ENCODE data around the gene EPHB2. TPM values are rescaled to one million over a fixed set of nuclear protein-coding genes. Genes with fewer than 3 reads are reported as not detected.
A peak's percentile ranks its signal among the peaks of the same experiment; 100 is the strongest.

EPHB2 gene
- polyA plus RNA-seq, 3 donors, result 11.4 to 16.6 (median 14.4) TPM

DNA sequence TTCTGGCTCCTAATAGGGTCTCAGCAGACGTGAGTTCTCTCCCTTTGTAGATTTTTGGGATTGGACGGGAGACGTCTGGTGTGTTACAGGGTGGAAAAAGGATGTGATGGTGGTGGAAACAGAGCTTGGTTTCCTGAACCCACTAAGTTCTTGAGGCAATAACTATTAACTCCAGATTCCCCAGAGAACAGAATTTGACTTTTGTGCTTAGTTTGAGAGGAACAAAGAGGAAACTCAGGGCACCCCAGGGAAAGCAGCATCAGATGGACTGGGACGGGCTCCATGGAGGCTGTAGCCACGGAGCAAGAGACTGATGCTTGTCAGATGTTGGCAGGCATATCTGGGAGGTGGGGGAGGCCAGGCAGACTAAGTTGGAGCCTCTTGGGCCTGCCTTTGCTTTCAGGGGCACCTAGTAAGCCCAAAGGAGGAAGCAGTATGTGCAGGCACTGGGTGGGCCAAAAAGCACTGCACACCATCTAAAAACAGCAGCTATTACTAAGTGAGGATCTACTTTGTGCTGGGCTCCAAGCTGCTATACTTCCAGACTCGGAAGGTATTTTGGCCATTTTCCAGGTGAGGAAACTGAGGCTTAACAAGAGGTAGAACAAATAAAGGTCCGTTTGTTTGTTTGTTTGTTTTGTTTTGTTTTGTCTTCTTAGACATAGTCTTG lies 66.9 kb downstream of the EPHB2 start:
- no peak for DNase-seq

DNA sequence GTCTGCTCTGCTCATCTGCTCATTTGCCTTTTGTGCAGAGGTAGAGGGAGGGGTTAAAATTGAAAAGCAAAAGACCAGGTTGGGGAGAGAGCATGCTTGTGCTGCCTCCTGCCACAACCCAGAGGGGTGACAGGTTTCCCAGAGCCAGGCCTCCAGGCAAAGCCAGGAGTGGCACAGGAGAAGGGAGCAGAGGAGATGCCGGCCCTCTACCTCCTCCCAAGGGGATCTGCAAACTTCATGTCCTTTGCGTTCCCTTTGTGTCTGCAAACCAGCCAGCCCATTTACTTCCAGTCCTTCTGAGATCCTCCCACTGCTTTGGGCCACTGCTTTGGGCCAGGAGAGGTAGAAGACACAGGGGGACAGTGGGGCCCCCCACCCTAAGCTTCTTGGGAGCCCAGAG lies 67.8 kb downstream of the EPHB2 start:
- no peak for DNase-seq

DNA sequence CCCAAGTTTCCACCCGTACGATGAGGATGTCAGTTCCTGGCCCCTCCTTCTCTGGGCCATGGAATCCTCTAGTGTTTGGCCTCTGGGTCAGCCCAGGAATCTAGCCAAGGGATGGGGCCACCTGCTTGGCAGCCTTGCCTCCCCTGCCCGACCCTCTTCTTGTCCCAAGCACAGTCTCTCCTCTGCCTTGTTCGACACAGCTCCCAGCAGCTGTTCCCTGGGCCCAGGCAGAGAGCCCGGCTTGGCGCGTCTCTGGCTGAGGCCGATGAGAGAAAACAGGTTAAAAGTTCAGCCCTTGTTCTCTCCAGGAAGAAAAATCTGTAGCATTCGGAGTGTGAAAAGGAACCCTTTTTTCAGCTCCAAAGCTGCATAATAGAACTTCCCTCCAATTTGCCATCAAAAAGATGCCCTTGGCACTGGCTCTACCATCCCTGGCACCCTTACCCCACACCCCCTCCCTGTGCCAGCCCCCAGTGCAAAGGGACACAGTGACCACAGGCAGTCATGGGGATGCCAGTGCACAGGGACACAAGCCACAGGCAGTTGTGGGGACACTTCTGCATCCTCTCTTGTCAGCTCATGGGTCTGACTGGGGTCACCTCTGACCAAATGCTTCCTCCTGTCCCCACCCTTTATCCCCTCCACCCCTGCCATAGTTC lies 68.4 kb downstream of the EPHB2 start:
- DNase-seq, result no peak

- no peak for DNase-seq
Observed at GRCh38 chr1:22780696-22781095, 70.1 kb downstream of the EPHB2 start.

DNA sequence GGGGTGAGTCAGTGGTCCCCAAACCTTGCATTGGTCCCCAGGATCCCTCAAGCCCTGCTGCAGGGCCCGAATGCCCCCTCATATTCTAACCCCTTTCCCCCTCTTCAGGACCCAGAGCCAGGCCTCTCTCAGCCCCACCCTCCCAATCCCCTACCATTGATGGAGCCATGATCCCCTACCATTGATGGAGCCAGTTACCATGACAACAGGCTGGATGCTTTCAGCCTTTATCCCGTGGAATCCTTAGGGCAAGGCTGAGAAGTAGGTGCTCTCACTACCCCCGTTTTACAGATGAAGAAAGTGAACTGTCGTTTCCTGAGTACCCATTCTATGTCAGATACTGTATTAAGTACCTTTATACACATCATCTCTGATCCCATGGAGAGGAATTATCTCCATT lies 70.8 kb downstream of the EPHB2 start:
- DNase-seq, result no peak

DNA sequence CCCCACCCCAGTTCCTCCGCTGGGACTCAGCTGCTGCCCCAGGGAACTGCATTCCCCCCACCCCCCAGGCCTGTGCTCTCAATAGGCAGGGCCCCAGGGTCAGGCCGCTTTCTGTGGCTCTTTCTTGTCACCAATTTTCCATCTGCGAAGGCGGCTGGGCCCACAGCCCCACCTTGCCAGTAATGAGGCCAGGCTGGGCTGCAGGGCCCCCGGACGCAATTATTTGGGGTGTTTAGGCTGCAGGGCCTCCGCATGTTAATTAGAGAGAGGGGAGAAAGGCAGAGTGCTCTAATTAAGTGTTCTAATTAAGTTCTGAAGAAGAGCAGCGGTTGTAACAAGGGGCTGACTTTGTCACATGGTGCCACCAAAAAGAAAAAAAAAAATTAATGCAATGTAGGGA lies 71.8 kb downstream of the EPHB2 start:
- no peak for DNase-seq

- no peak for DNase-seq
Observed at GRCh38 chr1:22784317-22784716, 73.7 kb downstream of the EPHB2 start.

GRCh38 chr1:22784737-22785136 lies 74.1 kb downstream of the EPHB2 start:
- DNase-seq, result no peak

DNA sequence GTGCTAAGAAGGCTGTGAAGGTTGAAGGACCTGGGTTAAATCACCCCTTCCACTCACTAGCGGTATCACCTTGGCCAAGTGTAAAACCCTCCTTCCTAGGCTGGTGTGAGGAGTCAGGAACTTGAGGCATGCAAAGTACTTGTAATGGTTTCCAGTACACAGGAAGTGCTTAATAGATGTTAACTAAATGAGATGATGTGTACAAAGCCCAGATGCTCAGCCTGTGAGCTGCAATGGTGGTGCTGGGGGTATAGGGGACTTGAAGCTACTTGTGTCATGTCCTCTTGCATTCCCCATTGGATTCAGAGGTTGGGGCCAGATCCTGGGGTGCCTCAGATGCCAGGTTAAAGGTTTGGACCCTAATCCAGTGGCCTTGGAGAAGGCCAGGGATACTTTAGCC lies 75.5 kb downstream of the EPHB2 start:
- DNase-seq, result no peak

DNA sequence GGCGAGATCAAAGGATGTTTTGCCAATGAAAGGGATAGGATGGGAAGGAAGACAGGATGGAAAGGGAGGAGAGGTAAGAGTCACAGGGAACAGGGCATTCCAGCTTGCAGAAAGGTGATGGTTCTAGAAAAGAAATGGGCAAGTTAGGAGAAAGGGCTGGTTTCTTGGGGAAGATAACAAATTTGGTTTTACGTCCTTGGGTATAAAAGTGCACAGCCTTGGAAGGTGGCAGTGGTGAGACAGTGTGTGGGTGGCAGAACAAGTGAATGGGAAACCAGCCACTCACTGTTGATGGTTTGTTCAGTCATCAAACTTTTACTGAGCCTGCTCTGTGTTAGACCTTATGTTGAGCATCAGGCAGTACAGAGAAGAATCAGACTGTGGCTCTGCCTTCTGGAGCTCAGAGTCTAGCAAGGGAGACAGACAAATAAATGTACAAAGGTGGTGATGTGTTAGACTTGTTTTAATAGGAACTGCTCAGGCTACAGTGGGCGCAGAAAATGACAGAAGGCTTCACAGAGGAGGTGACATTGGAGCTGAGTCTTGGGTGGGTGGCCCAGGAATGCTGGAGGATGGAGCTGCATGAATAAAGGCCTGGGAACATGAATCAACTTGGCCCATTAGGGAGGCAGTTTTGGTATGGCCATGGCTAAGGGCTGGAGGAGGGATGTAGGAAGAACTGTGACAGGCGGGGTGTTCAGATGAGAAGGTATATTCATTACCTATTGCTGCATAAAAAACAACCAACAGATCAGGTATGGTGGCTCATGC lies 76.3 kb downstream of the EPHB2 start:
- no peak for DNase-seq

GRCh38 chr1:22787636-22788035 lies 77.0 kb downstream of the EPHB2 start:
- DNase-seq, result no peak

DNA sequence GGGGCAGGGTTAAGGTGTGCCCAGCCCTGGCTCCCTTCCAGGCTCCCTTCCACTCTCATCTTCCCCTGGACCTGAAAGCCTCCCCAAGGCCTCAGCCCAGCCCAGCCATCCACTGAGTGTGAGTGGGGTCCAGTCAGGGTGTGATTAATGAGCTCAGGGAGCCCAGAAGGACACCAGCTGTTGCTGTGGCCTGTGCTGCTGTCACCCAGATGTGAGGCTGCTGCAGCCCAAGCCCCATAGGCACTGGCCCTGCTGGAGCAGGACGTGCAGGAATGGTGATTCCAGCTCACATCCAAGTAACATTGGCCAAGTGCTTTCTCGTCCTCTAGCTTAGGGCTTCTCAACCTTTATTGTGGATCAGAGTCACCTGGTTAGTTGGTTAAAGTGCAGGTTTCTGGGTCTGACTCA lies 77.6 kb downstream of the EPHB2 start:
- DNase-seq, result peak; percentile 71

GRCh38 chr1:22789356-22789994 lies 78.8 kb downstream of the EPHB2 start:
- DNase-seq, result no peak

GRCh38 chr1:22790232-22791008 lies 79.8 kb downstream of the EPHB2 start:
- no peak for DNase-seq

DNA sequence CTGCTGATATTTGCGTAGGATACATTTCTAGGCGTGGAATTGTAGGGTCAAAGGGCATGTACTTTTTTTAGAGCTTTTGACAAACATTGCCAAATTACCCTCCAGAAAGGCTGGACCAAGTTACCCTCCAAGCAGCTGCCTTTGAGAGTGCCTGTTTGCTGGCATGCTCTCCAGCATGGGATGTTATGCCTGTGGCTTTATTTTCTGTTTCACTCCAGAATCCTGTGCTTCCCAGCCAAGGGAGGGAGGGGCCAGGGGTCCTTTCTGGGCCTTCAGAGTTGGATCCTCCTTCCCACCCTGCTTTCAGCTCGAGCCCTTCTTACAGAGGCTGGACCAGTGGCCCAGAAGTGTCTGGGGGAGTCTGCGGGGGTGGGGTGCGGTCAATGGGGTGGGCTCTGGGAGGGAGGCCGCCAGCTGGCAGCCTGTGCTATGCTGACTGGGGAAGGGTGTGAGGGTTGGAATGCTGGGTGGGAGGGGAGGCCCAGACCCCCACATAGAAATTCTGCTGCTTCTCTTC lies 81.2 kb downstream of the EPHB2 start:
- no peak for DNase-seq

DNA sequence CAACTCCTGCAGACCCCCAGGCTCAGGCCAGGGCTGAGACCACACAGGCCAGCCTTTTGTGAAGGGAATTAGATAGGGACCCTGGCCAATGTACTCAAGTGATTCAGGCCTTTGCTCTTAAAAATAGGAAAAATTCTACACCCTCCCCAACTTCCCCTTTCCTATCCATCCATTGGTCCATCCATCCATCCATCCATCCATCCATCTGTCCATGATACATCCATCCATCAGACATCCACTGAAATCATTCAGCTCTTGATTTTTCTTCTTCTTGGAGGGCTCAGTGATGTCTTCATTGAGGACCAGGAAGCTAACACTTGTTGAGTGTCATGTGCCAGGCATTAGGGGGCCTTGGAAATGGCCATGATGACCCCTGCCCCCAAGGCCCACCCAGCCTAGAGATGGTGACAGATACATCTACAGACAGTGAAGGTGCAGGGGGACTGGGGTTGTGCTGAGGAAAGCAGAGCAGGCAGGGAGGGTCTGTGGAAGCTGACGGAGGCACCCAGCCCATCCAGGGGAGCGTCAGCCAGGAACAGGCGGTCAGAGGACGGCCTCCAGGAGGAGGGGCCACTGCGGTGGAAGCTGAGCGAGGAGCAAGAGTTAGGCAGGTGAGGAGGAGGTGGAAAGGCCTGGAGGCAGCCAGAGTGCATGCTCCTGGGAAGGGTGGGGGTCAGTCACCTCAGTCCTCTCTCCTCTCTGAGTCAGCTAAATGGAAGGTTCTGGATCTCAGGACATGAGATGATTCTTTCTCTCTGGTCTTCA lies 81.9 kb downstream of the EPHB2 start:
- no peak for DNase-seq

DNA sequence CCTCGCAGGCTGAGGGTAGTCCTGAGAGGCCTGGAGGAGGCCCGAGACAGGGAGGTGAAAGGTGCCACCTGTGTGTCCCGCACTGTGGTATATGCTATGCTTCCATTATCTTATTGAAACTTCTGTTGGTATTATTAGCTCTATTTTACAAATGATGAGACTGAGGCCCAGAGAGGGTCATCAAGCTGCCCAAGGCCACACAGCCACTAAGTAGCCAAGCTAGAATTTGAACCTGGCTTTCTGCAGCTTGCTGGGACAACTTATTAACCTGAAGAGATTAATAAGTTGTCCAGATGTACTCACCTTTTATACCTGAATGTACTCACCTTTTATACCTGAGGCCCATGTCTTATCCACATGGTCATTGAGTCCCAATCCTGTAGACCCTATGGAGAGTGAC lies 83.0 kb downstream of the EPHB2 start:
- DNase-seq, result no peak

DNA sequence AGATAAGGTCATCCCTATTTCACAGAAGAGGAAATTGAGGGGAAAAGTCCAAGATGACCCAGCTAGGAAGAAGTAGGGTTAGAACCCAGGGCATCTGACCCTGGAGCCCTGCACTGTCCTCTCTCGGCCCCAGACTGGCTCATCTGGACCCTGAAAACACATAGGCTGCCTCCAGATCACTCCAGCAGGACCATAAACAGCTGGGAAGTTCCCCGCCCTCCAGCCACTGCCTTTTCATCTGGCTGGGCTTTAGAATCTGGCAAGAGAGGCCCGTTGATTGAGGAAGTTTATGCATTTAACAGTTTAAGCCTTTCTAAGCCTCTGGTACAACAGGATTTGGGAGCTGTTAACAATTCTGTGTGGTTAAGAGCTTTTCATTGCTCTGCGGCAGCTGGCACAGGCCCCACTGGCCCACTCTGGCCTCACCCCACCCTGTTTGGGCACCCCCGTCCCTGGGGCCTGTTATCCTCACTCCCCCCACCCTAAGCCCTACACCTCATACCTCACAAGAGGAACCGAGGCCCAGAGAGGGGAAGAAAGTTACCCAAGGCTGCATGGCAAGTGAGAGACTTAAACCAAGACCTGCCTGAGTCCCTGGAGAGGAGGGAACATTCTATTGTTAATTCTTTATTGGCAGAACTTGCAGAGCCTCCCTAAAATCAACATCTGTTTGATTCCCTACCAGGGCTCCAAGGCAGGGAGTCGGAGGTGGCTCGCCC lies 84.2 kb downstream of the EPHB2 start:
- DNase-seq, result no peak

DNA sequence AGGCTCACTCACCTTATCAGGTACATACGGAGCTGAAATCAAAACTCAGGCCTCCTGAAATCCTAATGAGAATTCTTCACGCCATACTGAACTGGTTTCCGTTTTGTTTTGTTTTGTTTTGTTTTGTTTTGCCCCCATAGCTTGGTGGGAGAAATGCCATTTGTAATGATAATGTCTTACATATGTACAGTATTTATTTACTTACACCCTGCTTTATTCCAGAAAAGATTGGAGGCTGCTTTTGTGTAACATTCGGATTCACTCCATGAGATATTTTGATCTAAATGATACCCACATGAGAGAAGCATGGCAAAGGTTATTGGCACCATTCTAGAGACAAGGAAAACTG lies 84.7 kb downstream of the EPHB2 start:
- no peak for DNase-seq

GRCh38 chr1:22796642-22797041 lies 86.0 kb downstream of the EPHB2 start:
- no peak for DNase-seq
